NB4 (cell line): ENCODE data around the gene BRINP1.

Source experiments
- DNase-seq: peaks from one replicate; pipeline ENCODE4 v3.0.0; 2010; ENCODE audit warnings: low read depth
- H3K4me3 ChIP-seq: one replicate; pipeline ENCODE4 v1.5.1; 2011; ENCODE audit warnings: mild to moderate bottlenecking, low read depth, low read length, moderate library complexity
- MYC ChIP-seq: IDR thresholded peaks from 2 replicates; pipeline ENCODE4 v1.6.1; 2011; ENCODE audit warnings: low read depth, low read length
- POLR2A ChIP-seq: IDR thresholded peaks from 2 replicates; pipeline ENCODE4 v1.6.1; 2011; ENCODE audit warnings: mild to moderate bottlenecking; ENCODE audit not compliant: insufficient read length; ENCODE audit errors: extremely low read depth
- TF ChIP-seq, protein P1 (sequence below): IDR thresholded peaks from one replicate; pipeline ENCODE4 v1.5.1; 2012; ENCODE audit warnings: low read depth, low read length
- TF ChIP-seq, protein P2 (sequence below): IDR thresholded peaks from 2 replicates; pipeline ENCODE4 v1.6.1; 2011; ENCODE audit warnings: low read depth, low read length

The BRINP1 gene

DNA sequence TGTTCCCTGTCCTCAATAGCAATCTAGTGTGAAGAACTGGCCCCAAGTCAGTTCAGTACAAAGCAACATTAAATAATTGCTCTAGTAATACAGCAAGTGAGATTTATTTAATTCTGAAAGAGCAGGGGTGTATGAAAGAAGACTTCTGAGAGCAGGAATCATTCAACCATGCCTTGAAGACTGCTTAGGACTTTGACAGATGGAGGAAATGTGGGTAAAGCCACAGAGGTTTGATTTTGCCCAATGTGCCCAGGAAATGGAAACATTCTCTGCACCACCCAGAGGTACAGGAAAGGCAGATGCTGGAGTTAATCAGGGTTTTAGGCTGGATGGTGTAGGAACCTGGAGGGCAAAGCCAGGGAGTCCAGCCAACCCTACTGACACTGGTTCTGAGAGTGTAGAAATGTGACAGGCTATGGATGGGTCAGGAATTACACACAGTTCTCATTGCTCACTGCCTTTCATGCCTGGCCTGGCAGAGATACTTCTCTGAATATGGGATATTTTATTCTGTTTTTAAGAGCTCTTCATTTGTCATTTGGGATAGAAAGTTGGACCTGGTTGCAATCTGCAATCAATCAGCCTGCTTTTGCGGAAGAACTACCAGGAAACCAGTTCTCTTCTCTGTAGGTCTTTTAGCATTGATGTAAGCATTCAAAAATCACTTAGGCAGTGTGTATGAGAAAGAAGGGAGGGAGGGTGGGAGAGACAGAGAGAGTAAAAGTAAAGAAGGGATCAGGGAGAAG is 88.3 kb downstream of the BRINP1 start:
- DNase-seq: no peak

DNA sequence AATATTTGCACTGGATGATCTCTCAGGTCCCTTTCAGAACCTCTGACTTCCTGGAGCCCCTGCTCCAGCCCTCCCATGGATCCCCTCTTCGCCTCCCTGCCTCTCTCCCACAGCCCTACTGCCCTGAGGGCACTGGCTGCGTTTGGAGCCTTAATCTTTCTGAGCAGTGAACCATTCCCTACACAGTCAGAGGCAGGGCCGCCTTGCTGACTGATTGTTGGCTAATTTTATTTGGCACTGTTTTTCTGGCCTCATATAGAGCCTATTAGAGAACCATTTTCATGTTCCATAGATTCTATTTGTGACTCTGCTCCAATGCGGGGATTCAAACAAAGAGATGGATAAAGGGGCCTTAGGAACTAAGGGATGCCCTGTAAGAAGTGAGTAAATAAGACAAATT is 91.1 kb downstream of the BRINP1 start:
- TF ChIP-seq, protein P1, sequence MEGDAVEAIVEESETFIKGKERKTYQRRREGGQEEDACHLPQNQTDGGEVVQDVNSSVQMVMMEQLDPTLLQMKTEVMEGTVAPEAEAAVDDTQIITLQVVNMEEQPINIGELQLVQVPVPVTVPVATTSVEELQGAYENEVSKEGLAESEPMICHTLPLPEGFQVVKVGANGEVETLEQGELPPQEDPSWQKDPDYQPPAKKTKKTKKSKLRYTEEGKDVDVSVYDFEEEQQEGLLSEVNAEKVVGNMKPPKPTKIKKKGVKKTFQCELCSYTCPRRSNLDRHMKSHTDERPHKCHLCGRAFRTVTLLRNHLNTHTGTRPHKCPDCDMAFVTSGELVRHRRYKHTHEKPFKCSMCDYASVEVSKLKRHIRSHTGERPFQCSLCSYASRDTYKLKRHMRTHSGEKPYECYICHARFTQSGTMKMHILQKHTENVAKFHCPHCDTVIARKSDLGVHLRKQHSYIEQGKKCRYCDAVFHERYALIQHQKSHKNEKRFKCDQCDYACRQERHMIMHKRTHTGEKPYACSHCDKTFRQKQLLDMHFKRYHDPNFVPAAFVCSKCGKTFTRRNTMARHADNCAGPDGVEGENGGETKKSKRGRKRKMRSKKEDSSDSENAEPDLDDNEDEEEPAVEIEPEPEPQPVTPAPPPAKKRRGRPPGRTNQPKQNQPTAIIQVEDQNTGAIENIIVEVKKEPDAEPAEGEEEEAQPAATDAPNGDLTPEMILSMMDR: no peak
- TF ChIP-seq MYC (no peak), POLR2A (no peak)
- TF ChIP-seq, protein P2, sequence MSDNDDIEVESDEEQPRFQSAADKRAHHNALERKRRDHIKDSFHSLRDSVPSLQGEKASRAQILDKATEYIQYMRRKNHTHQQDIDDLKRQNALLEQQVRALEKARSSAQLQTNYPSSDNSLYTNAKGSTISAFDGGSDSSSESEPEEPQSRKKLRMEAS: no peak
- no peak for DNase-seq

More for the DNA sequence above, 88.3 kb downstream of the BRINP1 start:
- no peak overlapping the region for H3K4me3 ChIP-seq
- TF ChIP-seq MYC (no peak), POLR2A (no peak)
- TF ChIP-seq, protein P1: no peak
- TF ChIP-seq, protein P2: no peak

DNA sequence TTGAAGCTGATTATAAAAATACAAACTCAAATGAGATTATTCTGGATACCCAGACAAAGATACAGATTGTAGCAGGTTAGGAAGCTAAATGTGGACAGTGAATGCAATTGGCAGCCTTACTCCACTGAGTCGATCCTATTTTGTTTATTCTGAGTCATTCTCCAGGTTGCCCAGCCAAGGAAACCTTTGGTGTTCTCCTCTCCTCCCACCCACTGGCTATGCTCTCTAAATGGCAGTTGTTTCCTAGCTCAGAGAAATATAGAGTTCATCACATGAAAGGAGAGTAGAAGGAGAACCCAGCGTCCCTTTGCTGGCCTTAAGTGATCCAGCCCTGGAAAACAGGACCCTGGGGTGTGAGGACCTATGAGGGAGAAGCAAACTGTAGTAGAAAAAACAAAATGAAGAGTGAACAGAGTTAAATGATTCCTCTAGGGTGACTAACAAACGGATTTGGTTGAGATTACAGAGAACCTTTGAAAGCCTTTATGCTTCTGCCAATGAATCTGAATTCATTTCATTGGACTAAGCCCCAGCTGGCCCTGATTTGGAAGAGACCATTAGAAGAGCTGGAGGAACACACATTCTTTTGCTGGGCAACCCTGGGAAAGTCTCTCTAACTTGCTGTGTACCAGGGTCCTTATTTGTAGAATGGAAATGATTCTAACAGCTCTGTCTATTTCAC is 95.1 kb downstream of the BRINP1 start:
- TF ChIP-seq MYC: no peak
- TF ChIP-seq, protein P1: no peak
- TF ChIP-seq, protein P2: no peak
- no peak for TF ChIP-seq POLR2A
- no peak overlapping the region for H3K4me3 ChIP-seq
- DNase-seq: no peak

More for the DNA sequence above, 91.1 kb downstream of the BRINP1 start:
- H3K4me3 ChIP-seq: no peak overlapping the region

DNA sequence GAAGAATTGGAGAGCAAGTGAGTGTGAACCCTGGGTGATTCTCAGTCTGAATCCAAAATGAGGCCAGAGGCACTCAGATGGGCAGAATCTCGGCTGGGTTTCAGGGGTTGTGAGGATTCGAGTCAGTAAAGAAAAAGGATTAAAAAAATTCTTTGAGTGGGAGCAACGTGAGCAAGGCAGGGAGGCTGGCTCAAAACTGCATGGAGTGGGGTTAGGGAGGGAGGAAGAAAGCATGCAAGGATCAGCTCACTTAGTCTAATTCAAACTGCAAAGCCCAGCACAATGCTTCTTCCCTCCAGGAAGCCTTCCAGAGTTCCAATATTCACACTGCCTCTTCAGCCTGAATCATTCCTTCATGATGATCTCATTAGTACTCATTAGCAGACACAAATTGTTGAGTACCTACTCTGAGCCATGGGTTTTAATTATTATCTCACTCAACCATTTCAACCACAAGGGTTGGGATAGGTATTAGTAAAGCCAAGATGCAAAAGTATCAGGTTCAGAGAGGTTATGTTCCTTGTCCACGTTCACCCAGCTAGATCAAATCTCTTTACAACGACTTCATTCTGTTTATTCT is 95.8 kb downstream of the BRINP1 start:
- DNase-seq: no peak
- H3K4me3 ChIP-seq: no peak overlapping the region
- TF ChIP-seq, protein P2: no peak
- TF ChIP-seq POLR2A: no peak
- no peak for TF ChIP-seq MYC

DNA sequence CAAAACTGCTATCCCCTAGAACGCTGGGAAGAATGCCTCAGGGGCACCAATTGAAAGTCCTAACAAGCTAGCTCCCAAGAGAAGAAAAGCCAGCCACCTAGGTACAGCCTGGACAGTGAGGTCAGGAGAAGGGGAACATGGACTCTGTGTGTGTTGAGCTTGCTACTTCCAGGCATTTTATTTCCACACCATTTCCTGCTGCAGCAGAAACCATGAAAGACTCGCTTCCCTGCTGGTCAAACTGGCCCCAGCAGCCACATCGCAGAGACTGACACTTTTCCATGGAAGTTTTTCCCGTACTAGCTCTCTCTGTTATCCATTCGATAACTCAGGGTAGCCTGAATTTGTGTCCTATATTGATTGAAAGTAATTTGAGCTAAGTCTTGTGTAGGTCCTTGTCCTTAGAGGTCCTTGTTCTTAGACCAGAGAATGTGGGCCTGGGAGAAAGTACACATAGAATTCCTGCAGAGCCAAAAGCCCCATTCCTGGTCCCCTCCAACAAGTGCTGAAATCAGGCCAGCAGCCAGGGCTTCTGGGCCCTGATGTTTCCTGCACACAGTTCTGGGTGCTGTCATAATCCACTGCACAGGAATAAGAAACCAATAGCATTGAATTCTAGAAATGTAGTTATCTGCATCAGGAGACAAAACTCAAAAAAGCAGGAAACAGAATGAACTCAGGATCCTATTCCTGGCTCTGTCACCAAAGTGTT is 96.6 kb downstream of the BRINP1 start:
- DNase-seq: no peak
- TF ChIP-seq, protein P1: no peak
- no peak for TF ChIP-seq POLR2A
- TF ChIP-seq, protein P2: no peak
- no peak for TF ChIP-seq MYC
- H3K4me3 ChIP-seq: no peak overlapping the region

DNA sequence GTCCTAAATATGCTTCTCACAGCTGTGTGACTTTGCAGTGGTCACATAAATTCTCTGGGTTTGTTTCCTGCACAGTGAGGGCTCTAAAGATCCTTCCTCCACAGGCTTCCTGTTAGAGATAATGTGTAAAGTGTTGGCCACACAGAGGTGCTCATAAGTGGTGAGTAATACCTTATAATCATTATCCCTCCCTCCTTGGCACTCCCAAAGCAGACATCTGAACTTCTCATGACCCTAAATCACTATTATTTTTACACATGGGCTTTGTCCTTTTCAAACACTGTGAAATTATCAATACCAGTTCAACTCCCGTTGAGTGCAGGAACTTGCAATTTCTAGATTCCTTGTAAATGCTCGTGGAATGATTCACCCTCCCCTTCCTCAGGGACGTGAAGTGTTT is 100.2 kb downstream of the BRINP1 start:
- no peak overlapping the region for H3K4me3 ChIP-seq
- TF ChIP-seq, protein P2: no peak
- no peak for TF ChIP-seq POLR2A
- TF ChIP-seq, protein P1: no peak
- TF ChIP-seq MYC: no peak

More for the DNA sequence above, 100.2 kb downstream of the BRINP1 start:
- DNase-seq: no peak
